Epidermal melanocyte (primary cell): ENCODE data around the gene PSAPL1.

ENCODE experiments used
- DNase-seq: peaks from one replicate; pipeline ENCODE4 v3.0.0; 2011; ENCODE audit warnings: low spot score; ENCODE audit not compliant: insufficient read length

The PSAPL1 gene

DNA sequence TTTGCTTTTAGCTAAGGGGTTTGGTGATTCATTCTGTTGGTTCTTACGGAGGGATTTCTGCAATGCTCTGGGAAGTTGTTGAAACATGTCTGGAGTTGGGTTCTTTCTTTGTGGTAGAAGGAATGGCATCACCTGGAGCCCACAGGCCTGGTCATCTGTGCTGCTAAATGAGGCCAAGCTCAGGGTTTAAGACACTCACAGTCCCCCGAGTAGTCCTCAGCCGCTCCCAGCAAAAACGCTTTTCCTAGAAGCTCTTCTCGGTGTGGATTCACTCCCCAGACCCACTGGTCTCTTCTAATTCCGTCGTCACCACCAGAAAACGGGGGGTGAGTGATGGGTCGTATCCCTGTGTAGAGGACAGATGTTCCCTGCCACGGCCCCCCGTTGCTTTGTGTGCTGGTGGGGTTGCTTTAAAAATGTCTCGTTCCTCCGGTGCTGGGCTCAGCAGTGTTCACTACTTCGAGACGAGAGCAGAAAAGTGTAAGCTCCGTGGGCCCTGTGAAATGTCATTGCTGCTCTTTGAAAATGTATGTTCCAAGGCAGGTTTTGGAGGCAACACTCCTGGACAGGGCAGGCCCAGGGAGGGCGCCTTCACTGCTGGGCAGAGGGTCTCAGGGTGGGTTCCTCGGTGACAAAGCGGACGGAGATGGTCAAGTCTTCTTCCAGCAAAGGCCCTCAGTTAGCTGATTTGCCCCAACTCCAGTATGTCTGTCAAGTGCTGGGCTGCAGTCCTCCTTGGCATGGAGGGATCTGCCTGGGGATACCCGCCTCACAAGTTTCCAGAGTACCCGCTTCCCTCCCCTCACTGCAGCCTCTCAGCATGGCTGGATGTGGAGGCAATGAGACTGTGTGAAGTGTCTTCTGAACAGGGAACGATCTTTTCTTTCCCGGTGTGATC is 37.3 kb downstream of the PSAPL1 start:
- no peak for DNase-seq

- no peak for DNase-seq
Observed at GRCh38 chr4:7396186-7396910, 38.4 kb downstream of the PSAPL1 start.

- DNase-seq, result no peak
Observed at GRCh38 chr4:7395645-7396044, 39.1 kb downstream of the PSAPL1 start.

- no peak for DNase-seq
Observed at GRCh38 chr4:7394681-7395451, 39.9 kb downstream of the PSAPL1 start.

DNA sequence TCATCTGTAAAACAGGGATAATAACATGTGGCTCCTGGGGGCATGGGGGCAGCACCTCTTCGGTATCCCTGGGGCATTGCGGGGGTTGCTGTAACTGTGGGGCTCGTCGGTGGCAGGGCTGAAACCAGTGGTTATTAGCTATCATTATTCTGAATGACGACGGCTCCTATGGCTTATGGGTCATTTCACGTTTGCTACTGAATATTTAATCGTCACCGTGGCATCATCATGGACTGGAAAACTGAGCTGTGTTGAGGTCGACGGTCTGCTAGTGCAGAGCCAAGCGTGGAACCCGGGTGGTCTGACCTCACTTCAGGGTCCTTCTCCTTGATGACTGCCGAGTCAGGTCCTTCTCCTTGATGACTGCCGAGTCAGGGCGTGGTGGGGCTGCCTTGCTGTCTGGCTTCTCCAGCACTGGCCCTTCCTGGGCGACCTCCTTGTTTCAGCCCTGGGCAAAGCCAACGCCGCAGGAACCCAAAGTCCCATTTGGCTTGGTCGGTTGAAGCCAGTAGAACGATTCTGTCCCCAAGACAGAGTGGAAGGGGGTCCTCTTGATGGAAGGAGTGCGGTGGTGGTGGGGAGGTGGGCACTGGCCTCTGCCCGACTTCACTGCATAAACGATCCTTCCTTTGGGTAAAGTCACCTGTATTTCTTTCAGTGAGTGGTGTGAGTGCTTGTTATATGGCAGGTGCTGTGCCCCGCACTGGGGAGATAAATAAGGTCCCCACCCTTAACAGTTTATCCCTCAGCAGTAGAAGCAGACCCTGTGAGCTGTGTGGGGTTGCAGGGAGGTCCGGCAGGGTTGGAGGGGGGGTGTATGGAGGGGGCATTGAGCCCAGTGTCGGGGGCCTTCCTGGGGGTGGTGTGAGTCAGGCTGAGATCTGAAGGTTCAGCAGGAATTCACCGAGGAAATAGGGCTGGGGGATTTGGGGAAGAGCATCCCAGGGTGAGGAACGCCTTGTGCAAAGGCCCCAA is 40.8 kb downstream of the PSAPL1 start:
- no peak for DNase-seq

GRCh38 chr4:7392438-7393421 is 42.0 kb downstream of the PSAPL1 start:
- peak; percentile 38 for DNase-seq

DNA sequence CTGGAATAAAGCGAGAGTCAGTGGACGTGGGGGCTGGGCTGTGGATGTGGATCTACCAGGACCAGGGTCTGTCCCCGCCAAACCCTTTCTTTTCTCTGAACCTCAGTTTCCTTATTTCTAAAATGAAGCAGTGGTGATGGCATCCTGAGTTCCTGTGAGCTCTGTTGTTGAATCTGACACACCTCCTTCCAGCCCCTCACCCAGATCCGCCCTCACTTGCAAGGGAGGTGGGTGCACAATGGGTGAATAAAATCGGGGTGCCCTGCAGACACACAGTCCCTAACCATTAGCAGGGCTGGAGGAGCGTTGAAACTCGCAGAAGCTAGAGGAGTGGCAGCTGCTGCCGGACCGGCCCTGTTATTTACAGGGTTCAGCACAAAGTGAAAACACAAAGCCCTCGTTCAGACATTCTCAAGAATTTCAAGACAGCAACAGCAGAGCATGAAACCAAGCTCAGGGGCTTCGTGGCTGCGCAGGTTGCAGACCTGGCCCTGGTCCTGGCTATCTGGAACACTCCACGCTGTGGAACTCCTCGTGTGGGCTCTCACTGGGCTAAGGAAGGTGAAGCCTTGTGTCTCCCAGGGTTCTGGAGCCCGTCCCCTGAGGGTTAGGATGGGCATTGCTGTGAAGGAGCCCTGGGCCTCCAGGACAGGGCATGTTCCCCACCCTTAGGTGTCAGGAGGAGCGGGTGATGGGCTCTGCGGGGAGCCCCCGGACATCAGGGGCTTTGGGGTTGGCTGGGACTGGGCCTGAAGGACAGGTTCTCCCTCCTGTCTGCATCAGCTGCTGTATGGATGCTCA is 42.9 kb downstream of the PSAPL1 start:
- no peak for DNase-seq

- no peak for DNase-seq
Observed at GRCh38 chr4:7390906-7391636, 43.7 kb downstream of the PSAPL1 start.

DNA sequence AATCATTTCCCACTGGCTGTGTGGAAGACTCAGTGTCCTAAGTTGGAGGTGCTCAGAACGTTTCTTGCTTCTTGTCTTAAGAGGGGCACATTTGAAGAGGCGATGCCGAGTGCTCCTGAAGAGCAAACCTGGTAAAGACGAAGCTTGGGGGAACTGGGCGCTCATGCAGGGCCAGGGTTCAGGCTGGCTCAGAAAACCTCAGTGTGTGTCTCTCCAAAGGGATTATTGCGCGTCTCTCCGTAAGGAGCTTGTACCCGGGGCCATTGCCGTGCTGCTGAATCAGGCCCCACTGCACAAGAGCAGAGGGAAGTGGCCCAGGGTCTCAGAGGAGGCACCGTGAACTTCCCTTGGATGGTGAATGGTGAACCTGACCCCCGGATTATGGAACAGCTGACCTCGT is 44.4 kb downstream of the PSAPL1 start:
- DNase-seq, result no peak

DNA sequence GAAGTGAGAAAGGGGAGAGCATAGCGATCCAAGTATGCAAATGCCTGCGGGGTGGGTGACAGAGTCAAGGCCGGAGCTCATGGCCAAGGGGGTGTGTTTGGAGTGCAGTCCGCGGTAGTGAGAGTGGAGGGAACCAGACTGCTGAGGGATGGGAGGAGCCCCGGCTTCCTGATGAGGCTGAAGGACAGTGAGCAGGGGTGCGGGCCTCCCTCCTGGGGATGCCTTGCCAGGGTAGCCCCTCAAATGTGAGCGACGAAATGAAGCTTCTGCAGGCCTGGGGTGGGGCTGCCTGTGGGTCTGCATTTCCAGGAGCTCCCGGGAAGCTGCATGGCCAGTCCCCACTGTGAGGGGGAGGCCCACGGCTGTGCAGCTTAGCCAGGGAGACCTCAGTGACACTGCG is 45.0 kb downstream of the PSAPL1 start:
- DNase-seq, result no peak

- DNase-seq, result no peak
Observed at GRCh38 chr4:7389101-7389701, 45.5 kb downstream of the PSAPL1 start.

DNA sequence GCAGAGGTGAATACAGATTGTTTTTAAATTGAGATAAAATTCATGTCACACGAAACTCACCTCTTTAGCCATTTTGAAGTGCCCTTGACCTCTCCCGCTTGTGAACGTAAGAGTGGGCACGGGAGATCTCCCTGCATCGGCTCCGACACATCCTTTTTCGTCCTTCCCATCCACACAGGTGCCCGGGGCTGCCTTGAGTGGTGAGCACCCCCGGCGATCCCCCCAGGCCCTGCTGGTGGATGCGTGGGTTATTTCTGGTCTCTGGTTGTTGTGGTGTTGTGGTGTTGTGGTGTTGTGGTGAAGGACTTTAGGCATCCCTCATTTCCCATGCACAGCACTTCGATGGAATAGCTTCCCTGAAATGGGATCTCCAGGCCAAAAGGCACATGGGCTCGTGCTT is 46.1 kb downstream of the PSAPL1 start:
- DNase-seq, result no peak

DNA sequence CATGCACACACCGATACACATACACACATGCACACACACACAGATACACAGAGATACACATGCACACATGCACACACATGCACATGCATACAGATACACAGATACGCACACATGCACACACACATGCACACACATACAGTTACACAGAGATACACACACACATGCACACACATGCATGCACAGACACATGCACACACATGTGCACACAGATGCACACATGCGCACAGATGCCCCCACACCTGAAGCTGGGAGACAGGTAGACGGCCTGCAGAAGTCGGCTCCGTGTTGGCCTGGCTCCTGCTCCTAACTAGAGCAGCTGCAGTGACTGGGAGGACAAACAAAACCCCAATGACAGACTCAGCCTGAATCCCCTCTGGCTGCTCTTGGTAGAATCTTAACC is 46.8 kb downstream of the PSAPL1 start:
- no peak for DNase-seq

DNA sequence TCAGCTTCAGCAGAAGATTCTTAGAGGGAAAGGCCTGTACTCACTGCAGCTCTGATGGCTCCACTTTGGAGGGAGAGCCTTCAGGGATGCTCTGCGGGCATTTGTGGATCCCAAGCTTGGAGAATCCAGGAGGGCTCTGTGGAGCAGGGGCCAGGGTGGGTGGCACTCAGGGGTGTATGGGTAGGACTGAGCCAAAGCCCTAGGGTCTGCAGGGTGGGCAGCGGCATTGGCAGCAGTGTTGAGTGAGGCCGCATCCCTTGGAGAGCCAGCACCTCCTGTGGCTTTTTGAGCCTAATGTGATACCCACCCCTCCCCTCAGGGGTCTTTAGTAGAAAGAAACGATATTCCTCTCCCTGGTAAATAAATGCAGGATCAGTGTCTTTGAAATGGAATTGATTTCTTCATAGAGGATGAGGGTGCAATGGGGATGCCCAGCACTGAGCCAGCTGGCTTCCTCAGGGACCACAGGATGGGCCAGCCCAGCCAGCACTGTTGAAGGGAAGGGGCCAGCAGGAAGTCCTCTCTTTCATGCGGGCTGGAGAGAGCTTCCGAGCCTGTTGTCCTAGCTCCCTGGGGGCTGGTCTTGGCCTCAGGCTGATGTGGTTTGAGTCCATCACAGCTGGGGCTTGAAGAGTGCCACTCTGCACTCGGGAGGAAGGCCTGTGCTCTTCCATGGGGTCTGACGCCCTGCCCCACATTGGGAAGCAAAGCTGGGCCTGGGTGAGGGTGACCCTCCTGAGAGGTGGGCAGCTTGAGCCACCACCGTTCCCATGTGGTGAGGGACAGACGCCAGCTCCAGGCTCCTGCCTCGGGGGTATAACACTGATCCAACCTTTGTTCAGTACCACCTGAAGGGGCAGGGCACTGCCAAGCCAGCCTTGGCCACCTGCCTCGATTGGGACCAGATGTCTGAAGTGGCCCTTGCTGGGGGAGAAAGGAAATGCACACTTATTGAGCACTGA is 49.5 kb downstream of the PSAPL1 start:
- no peak for DNase-seq

DNA sequence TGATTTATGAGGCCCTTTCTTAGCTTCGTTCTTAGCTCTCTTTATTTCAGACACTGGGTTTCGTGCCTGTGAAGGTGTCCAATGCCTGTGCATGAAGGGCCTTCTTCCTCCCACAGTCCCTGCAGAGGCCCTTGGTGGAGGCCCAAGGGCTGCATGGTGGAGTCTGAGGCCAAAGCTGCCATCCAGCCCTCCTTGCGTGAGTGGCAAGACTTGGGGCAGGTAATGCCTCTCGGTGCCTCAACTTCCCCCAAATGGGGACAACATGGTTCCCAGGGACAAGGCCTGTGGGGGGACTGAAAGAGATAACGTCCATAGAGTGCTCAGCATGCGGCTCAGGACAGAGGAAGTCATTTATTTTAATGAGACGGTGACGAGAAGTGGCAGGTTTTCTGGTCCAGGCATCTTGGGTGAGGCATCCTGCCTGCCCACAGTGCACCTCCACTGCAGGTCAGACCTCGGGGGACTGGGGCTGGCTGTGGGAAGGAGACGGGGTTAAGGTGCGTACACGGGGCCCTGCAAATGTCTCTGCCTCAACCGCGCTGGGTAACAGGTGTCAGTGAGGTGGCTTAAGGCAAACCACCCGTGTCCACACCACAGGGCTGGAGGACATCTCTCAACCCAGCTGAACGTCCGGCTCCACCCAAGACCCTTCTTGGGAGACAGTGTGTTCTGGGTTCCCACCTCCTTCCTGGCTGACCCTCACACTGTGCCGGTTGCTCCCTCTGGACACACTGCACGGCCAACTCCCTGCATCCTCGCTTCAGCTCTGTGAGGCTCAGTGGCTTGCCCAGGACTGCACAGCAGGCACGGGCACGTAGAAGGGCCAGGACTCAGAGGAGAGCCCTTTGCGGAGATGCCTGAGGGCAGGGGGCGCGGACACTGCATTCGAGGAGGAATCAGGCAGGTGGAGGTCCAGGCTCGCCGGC is 50.5 kb downstream of the PSAPL1 start:
- no peak for DNase-seq
